Activated CD4-positive, alpha-beta T cell treated with anti-CD3 and anti-CD28 coated beads, Interleukin-2, amount 50 U/mL, for 24 hours (primary cell): ENCODE data around the gene SLC6A18.

Experiments used
- DNase-seq, 2 donors: peaks; one replicate each; pipeline ENCODE4 v3.0.0-alpha.2; 2020; ENCODE audit warnings: low read depth in 1 of 2, low spot score in 1 of 2

The SLC6A18 gene

GRCh38 chr5:1230551-1230950 is 5.4 kb downstream of the SLC6A18 start:
- DNase-seq, result no peak

GRCh38 chr5:1231354-1231905 is 6.2 kb downstream of the SLC6A18 start:
- no peak for DNase-seq

- DNase-seq, result no peak
Observed at GRCh38 chr5:1232780-1233179, 7.6 kb downstream of the SLC6A18 start.

- DNase-seq, result no peak
Observed at GRCh38 chr5:1235379-1235778, 10.2 kb downstream of the SLC6A18 start.

GRCh38 chr5:1235838-1236237 is 10.7 kb downstream of the SLC6A18 start:
- DNase-seq, result no peak

- no peak for DNase-seq
Observed at GRCh38 chr5:1239505-1240251, 14.5 kb downstream of the SLC6A18 start.

GRCh38 chr5:1240496-1241260 is 15.5 kb downstream of the SLC6A18 start:
- DNase-seq, result no peak

GRCh38 chr5:1241509-1242080 is 16.4 kb downstream of the SLC6A18 start:
- no peak for DNase-seq

- no peak for DNase-seq
Observed at GRCh38 chr5:1242733-1243486, 17.7 kb downstream of the SLC6A18 start.

GRCh38 chr5:1243487-1244130 is 18.4 kb downstream of the SLC6A18 start:
- DNase-seq, result no peak

GRCh38 chr5:1244255-1244654 is 19.1 kb downstream of the SLC6A18 start:
- DNase-seq, result no peak

GRCh38 chr5:1244976-1245375 is 19.8 kb downstream of the SLC6A18 start:
- DNase-seq, result no peak

- DNase-seq, result no peak
Observed at GRCh38 chr5:1245905-1246576, 20.9 kb downstream of the SLC6A18 start.

- DNase-seq, result no peak
Observed at GRCh38 chr5:1246711-1247431, 21.7 kb downstream of the SLC6A18 start.

GRCh38 chr5:1247811-1248210 is 22.6 kb downstream of the SLC6A18 start:
- no peak for DNase-seq

- no peak for DNase-seq
Observed at GRCh38 chr5:1249366-1250280, 24.4 kb downstream of the SLC6A18 start.

GRCh38 chr5:1251678-1252580 is 26.7 kb downstream of the SLC6A18 start:
- DNase-seq, result no peak
